Endodermal cell (in vitro differentiated cells): ENCODE measurements around the gene DOHH. TPM values are rescaled to one million over a fixed set of nuclear protein-coding genes. Genes with fewer than 3 reads are reported as not detected.

ENCODE experiments used
- DNase-seq: peaks from one replicate; pipeline ENCODE4 v3.0.0-alpha.2; 2017
- H3K27ac ChIP-seq: 2 replicates; pipeline ENCODE4 v1.5.1; 2013; ENCODE audit warnings: mild to moderate bottlenecking, low read depth, low read length, moderate library complexity
- H3K27me3 ChIP-seq: 2 replicates; pipeline ENCODE4 v1.6.1; 2013; ENCODE audit warnings: mild to moderate bottlenecking, low read length, moderate library complexity; ENCODE audit not compliant: insufficient read depth, control insufficient read depth, poor library complexity, severe bottlenecking
- H3K36me3 ChIP-seq: 2 replicates; pipeline ENCODE4 v1.7.0; 2013; ENCODE audit warnings: mild to moderate bottlenecking, low read length, moderate library complexity; ENCODE audit not compliant: control insufficient read depth, insufficient read depth
- H3K4me1 ChIP-seq: one replicate; pipeline ENCODE4 v1.7.0; 2013; ENCODE audit warnings: low read length; ENCODE audit not compliant: control insufficient read depth, insufficient read depth
- H3K4me3 ChIP-seq: 2 replicates; pipeline ENCODE4 v1.5.1; 2013; ENCODE audit warnings: mild to moderate bottlenecking, low read length, moderate library complexity
- H3K9ac ChIP-seq: 2 replicates; pipeline ENCODE4 v1.6.1; 2013; ENCODE audit warnings: mild to moderate bottlenecking, low read length, moderate library complexity; ENCODE audit not compliant: poor library complexity, severe bottlenecking; ENCODE audit errors: extremely low read depth
- H3K9me3 ChIP-seq: 2 replicates; pipeline ENCODE4 v1.6.1; 2013; ENCODE audit warnings: mild to moderate bottlenecking, low read length, moderate library complexity; ENCODE audit not compliant: control insufficient read depth
- H3K27ac Mint-ChIP-seq: 2 replicates; pipeline ENCODE4 v1.8.0; 2020; ENCODE audit warnings: mixed read lengths
- H3K27me3 Mint-ChIP-seq: 2 replicates; pipeline ENCODE4 v1.8.0; 2021; ENCODE audit warnings: mild to moderate bottlenecking, mixed read lengths; ENCODE audit not compliant: insufficient read depth
- H3K36me3 Mint-ChIP-seq: 2 replicates; pipeline ENCODE4 v1.8.0; 2020; ENCODE audit warnings: low read depth, mixed read lengths
- H3K4me1 Mint-ChIP-seq: 2 replicates; pipeline ENCODE4 v1.8.0; 2020; ENCODE audit warnings: mixed read lengths
- H3K4me3 Mint-ChIP-seq: 2 replicates; pipeline ENCODE4 v1.8.0; 2020; ENCODE audit warnings: mild to moderate bottlenecking, moderate library complexity, mixed read lengths
- H3K9me3 Mint-ChIP-seq: 2 replicates; pipeline ENCODE4 v1.8.0; 2020; ENCODE audit warnings: mild to moderate bottlenecking, mixed read lengths
- CTCF ChIP-seq: fragments of 200-600 bp; sonication (generic); conservative IDR thresholded peaks from 2 replicates; pipeline ENCODE4 v1.5.0; 2021; ENCODE audit warnings: antibody characterized with exemption, mild to moderate bottlenecking
- WGBS, 2 experiments: methylation state at CpG; one replicate each; pipeline versions ENCODE4 v1.1.5 to v1.1.7; 2013; ENCODE audit warnings: missing lambda C conversion rate in 2 of 2, mixed read lengths in 1 of 2; ENCODE audit not compliant: insufficient coverage in 1 of 2, insufficient read length in 1 of 2; 5-methylcytosine and 5-hydroxymethylcytosine counted together
- total RNA-seq, 2 donors: library from RNA; stranded (reverse); fragmentation: NEBNext Ultra II Directional in 1 of 2; extraction: Animal tissue kit (Norgen Biotek cat#: 25700) in 1 of 2; gene quantifications; 2 replicates in 1 of 2; 3 replicates in 1 of 2; pipeline ENCODE4 v1.2.1, GENCODE V29; 2021

Gene DOHH
- total RNA-seq, 2 donors from 2014 or later: 13.4 to 14.3 TPM

DNA sequence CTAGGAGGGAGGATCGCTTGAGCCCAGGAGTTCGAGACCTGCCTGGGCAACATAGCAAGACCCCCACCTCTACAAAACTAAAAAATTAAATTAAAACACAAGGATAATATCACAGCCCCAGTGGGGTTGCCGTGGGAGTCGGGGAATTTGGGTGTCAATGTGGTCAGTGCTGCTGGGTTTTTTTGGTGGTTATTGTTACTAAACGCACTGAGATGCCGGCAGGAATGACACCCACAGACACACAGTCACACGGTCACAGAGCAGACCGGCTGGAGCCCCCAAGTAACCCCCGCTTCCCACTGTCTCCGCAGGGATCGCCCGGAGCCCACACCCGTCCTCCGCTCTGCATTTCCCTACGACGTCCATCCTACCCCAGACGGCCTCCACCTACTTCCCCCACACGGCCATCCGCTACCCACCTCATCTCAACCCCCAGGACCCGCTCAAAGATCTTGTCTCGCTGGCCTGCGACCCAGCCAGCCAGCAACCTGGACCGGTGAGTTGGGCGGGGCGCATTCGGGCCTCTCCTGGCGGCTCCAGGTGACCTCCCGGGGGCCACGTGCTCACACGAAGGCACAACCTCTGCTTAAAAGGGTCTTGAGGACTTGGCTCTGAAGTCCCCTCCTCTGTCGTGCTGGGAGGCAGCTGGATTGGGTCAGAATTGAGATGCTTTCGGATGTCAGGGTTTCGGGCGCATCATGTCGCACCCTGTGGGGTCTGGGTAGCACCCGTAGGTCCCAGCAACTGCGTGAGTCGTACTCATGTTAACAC lies 48.1 kb downstream of the DOHH start:
- H3K9me3 ChIP-seq: no peaks in the 10 kb centered on the region
- H3K4me3 ChIP-seq: no peak overlapping the region
- DNase-seq: no peak
- peaks cover 4% of the 10 kb centered on the region for H3K4me1 Mint-ChIP-seq
- peaks cover 3% of the 10 kb centered on the region for H3K4me1 ChIP-seq
- TF ChIP-seq CTCF: no peak
- H3K27me3 ChIP-seq: no peaks in the 10 kb centered on the region
- H3K9me3 Mint-ChIP-seq: no peaks in the 10 kb centered on the region
- H3K36me3 Mint-ChIP-seq: no peaks in the 10 kb centered on the region
- 92 to 94% methylated on average over 15 to 38 of the region's 38 CpGs for WGBS, 2 experiments
- no peak overlapping the region for H3K9ac ChIP-seq
- H3K27ac Mint-ChIP-seq: no peak overlapping the region
- H3K27ac ChIP-seq: no peak overlapping the region
- H3K4me3 Mint-ChIP-seq: no peak overlapping the region
- no peaks in the 10 kb centered on the region for H3K36me3 ChIP-seq
- no peaks in the 10 kb centered on the region for H3K27me3 Mint-ChIP-seq

DNA sequence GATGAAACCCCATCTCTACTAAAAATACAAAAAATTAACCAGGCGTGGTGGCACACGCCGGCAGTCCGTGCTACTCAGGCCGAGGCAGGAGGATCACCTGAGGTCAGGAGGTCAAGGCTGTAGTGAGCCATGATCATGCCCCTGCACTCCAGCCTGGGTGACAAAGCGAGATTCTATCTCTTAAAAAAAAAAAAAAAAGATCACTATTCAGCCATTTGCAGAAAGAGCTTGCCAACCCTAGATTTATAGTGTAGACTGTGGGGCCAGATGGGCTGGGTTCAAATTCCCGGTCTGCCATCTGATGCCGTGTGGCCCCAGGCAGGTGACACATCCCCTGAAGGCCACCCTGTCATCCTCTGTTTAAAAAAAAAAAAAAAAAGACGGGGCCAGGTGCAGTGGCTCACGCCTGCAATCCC lies 49.0 kb downstream of the DOHH start:
- no peak for TF ChIP-seq CTCF

DNA sequence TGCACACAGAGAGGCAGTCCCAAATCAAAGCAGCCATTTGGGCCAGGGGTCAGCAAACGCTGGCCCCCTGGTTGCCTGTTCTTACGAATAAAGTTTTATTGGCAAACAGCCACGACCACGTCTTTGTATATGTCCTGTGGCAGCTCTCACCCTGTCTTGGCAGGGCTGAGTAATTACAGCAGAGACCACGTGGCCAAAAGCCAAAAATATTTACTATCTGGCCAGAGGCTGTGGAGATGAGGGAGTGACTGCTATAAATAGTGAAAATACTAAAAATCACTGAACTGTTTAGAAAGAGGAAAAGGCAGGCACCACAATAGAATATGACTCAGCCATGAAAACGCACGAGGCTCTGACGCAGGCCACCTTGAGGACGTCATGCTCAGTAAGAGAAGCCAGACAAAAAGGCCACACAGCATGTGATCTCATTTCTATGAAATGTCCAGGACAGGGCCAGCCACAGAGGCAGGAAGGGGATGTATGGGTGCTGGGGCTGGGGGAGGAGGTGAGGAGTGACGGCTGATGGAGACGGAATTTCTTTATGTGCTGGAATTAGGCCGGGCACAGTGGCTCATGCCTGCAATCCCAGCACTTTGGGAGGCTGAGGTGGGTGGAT lies 49.6 kb downstream of the DOHH start:
- Mint-ChIP-seq H3K27ac (no peak overlapping the region), H3K36me3 (no peaks in the 10 kb centered on the region), H3K27me3 (no peaks in the 10 kb centered on the region), H3K9me3 (no peaks in the 10 kb centered on the region), H3K4me1 (no peaks in the 10 kb centered on the region), H3K4me3 (no peak overlapping the region)
- 89 to 96% methylated on average over 11 to 12 of the region's 12 CpGs for WGBS, 2 experiments
- H3K27ac ChIP-seq: no peak overlapping the region
- H3K36me3 ChIP-seq: no peaks in the 10 kb centered on the region
- no peaks in the 10 kb centered on the region for H3K9me3 ChIP-seq
- no peak overlapping the region for H3K9ac ChIP-seq
- no peaks in the 10 kb centered on the region for H3K4me1 ChIP-seq
- TF ChIP-seq CTCF: no peak
- DNase-seq: no peak
- no peak overlapping the region for H3K4me3 ChIP-seq
- H3K27me3 ChIP-seq: no peaks in the 10 kb centered on the region

More for the DNA sequence above, 49.0 kb downstream of the DOHH start:
- H3K27ac Mint-ChIP-seq: no peak overlapping the region
- Histone ChIP-seq H3K4me3 (no peak overlapping the region), H3K27ac (no peak overlapping the region), H3K9me3 (no peaks in the 10 kb centered on the region), H3K36me3 (no peaks in the 10 kb centered on the region), H3K9ac (no peak overlapping the region), H3K27me3 (no peaks in the 10 kb centered on the region), H3K4me1 (peaks cover 3% of the 10 kb centered on the region)
- no peaks in the 10 kb centered on the region for H3K4me1 Mint-ChIP-seq
- H3K4me3 Mint-ChIP-seq: no peak overlapping the region
- no peak for DNase-seq
- 93 to 100% methylated on average over 2 to 9 of the region's 10 CpGs for WGBS, 2 experiments
- H3K27me3 Mint-ChIP-seq: no peaks in the 10 kb centered on the region
- no peaks in the 10 kb centered on the region for H3K36me3 Mint-ChIP-seq
- no peaks in the 10 kb centered on the region for H3K9me3 Mint-ChIP-seq
